Ascending aorta (tissue), 2 donors: ENCODE measurements around the gene DOP1A. TPM values are rescaled to one million over a fixed set of nuclear protein-coding genes. Genes with fewer than 3 reads are reported as not detected.

Experiments used
- DNase-seq, 2 donors: peaks; one replicate each; pipeline ENCODE4 v3.0.0-alpha.2; 2019; ENCODE audit warnings: low spot score in 2 of 2
- H3K27ac ChIP-seq, 2 donors: fragments of 200-600 bp; sonication (generic); one replicate each; pipeline ENCODE4 v1.5.1; 2016 to 2017; ENCODE audit warnings: mild to moderate bottlenecking in 1 of 2
- H3K27me3 ChIP-seq: fragments of 200-600 bp; sonication (generic); one replicate; pipeline ENCODE4 v1.5.1; 2017
- H3K36me3 ChIP-seq, 2 donors: fragments of 200-600 bp; sonication (generic); one replicate each; pipeline ENCODE4 v1.5.1; 2016
- H3K4me1 ChIP-seq, 2 donors: fragments of 200-600 bp; sonication (generic); one replicate each; pipeline ENCODE4 v1.5.1; 2016 to 2017; ENCODE audit warnings: mild to moderate bottlenecking in 1 of 2
- H3K4me3 ChIP-seq, 2 donors: fragments of 200-600 bp; sonication (generic); one replicate each; pipeline ENCODE4 v1.5.1; 2016 to 2017; ENCODE audit warnings: mild to moderate bottlenecking in 1 of 2
- H3K9me3 ChIP-seq, 2 donors: fragments of 200-600 bp; sonication (generic); one replicate each; pipeline ENCODE4 v1.5.1; 2016
- CTCF ChIP-seq, 3 experiments: fragments of 200-600 bp in 2 of 3; fragments of 450-650 bp in 1 of 3; sonication (generic) in 2 of 3; IDR thresholded peaks; one replicate each; pipeline ENCODE4 v1.5.1; 2016 to 2019; ENCODE audit warnings: antibody characterized with exemption in 3 of 3, mild to moderate bottlenecking in 1 of 3, moderate library complexity in 1 of 3
- intact Hi-C: fragments of 100-400 bp; cut with DNase I; formaldehyde crosslinking; loops from one replicate; pipeline ENCODE4 v1.15.1; 2023
- total RNA-seq: library from RNA; depleted of rRNA; stranded (reverse); fragments of >200 nt; gene quantifications from one replicate; pipeline ENCODE4 v1.1.0, GENCODE V29; 2016

Gene DOP1A
- total RNA-seq, 1 donor from 2014 or later: 13.2 TPM

- peak overlapping the region; percentile 87 to 92 for H3K27ac ChIP-seq
- intact Hi-C loops: loop anchor here (2.0 to 10.0 kb wide), 6 partner anchors 127 to 1571 kb away; partner anchors contain the start of genes CEP162, CYB5R4, DOP1A and IBTK
- H3K9me3 ChIP-seq: no peaks in the 10 kb centered on the region
- peaks cover 0 to 21% of the 10 kb centered on the region in 2 donors for H3K4me1 ChIP-seq
- no peaks in the 10 kb centered on the region for H3K36me3 ChIP-seq
- peak overlapping the region; percentile 59 to 93 for H3K4me3 ChIP-seq
- peak in 1 of 2 donors; percentile 74 for DNase-seq
- no peaks in the 10 kb centered on the region for H3K27me3 ChIP-seq
- TF ChIP-seq CTCF (IDR thresholded peaks at IDR 0.05): no peak
These were observed 126.5 kb downstream of the DOP1A start for GRCh38 chr6:83193747-83194566.

- H3K9me3 ChIP-seq: no peaks in the 10 kb centered on the region
- H3K4me3 ChIP-seq: no peak overlapping the region
- no peak for DNase-seq
- H3K27ac ChIP-seq: peak overlapping the region in 1 of 2 donors; percentile 25
- intact Hi-C loops: loop anchor here (10.0 kb wide), 4 partner anchors 656 to 1566 kb away; partner anchors contain the start of genes CEP162, CYB5R4, RIPPLY2 and TBX18
- no peaks in the 10 kb centered on the region for H3K27me3 ChIP-seq
- peaks cover 0 to 10% of the 10 kb centered on the region in 2 donors for H3K4me1 ChIP-seq
- no peak for TF ChIP-seq CTCF (IDR thresholded peaks at IDR 0.05)
- H3K36me3 ChIP-seq: no peaks in the 10 kb centered on the region
These were observed 131.2 kb downstream of the DOP1A start for GRCh38 chr6:83198486-83199172.

- intact Hi-C loops: loop anchor here (10.0 kb wide), 4 partner anchors 655 to 1565 kb away; partner anchors contain the start of genes CEP162, CYB5R4, RIPPLY2 and TBX18
- peak overlapping the region in 1 of 2 donors; percentile 25 for H3K27ac ChIP-seq
These were observed 131.8 kb downstream of the DOP1A start for GRCh38 chr6:83199173-83199862.

GRCh38 chr6:83199863-83200225 is 132.4 kb downstream of the DOP1A start:
- Histone ChIP-seq H3K27me3 (no peaks in the 10 kb centered on the region), H3K4me3 (no peak overlapping the region), H3K4me1 (peaks cover 0 to 6% of the 10 kb centered on the region in 2 donors), H3K9me3 (no peaks in the 10 kb centered on the region), H3K27ac (no peak overlapping the region), H3K36me3 (no peaks in the 10 kb centered on the region)
- no peak for DNase-seq
- TF ChIP-seq CTCF (IDR thresholded peaks at IDR 0.05): no peak
- intact Hi-C loops: loop anchor here (10.0 kb wide), 4 partner anchors 655 to 1565 kb away; partner anchors contain the start of genes CEP162, CYB5R4, RIPPLY2 and TBX18

More at GRCh38 chr6:83199173-83199862, 131.8 kb downstream of the DOP1A start:
- DNase-seq: no peak
- no peaks in the 10 kb centered on the region for H3K9me3 ChIP-seq
- peaks cover 0 to 8% of the 10 kb centered on the region in 2 donors for H3K4me1 ChIP-seq
- H3K4me3 ChIP-seq: no peak overlapping the region
- TF ChIP-seq CTCF (IDR thresholded peaks at IDR 0.05): no peak
- H3K27me3 ChIP-seq: no peaks in the 10 kb centered on the region
- no peaks in the 10 kb centered on the region for H3K36me3 ChIP-seq

GRCh38 chr6:83202031-83202430 is 134.6 kb downstream of the DOP1A start:
- Histone ChIP-seq H3K27ac (no peak overlapping the region), H3K4me3 (no peak overlapping the region), H3K4me1 (peaks cover 0 to 2% of the 10 kb centered on the region in 2 donors), H3K36me3 (no peaks in the 10 kb centered on the region), H3K9me3 (no peaks in the 10 kb centered on the region), H3K27me3 (no peaks in the 10 kb centered on the region)
- intact Hi-C loops: no loop called here
- no peak for TF ChIP-seq CTCF (IDR thresholded peaks at IDR 0.05)
- no peak for DNase-seq
